Gastroesophageal sphincter (tissue), 4 donors: Measurements from ENCODE around the gene BSG. TPM values are rescaled to one million over a fixed set of nuclear protein-coding genes. Genes with fewer than 3 reads are reported as not detected.

Experiments
- ATAC-seq: fragments of 150-250 bp; one replicate; pipeline ENCODE4 v1.9.1; 2016; ENCODE audit warnings: mild to moderate bottlenecking, moderate library complexity
- H3K27ac ChIP-seq, 4 donors: fragments of 200-600 bp; sonication (generic) in 3 of 4; 1 replicate in 3 of 4; 2 replicates in 1 of 4; pipeline ENCODE4 v1.5.1; 2016 to 2019
- H3K27me3 ChIP-seq: fragments of 200-600 bp; sonication (generic); one replicate; pipeline ENCODE4 v1.5.1; 2019
- H3K36me3 ChIP-seq, 2 donors: fragments of 200-600 bp; sonication (generic); one replicate each; pipeline ENCODE4 v1.5.1; 2019; ENCODE audit warnings: control low read depth in 1 of 2
- H3K4me1 ChIP-seq, 3 donors: fragments of 200-600 bp; sonication (generic); 1 replicate in 2 of 3; 2 replicates in 1 of 3; pipeline ENCODE4 v1.5.1; 2016 to 2019; ENCODE audit warnings: control low read depth in 2 of 3
- H3K4me3 ChIP-seq, 2 donors: fragments of 200-600 bp; sonication (generic); one replicate each; pipeline ENCODE4 v1.5.1; 2019; ENCODE audit warnings: mild to moderate bottlenecking in 1 of 2, moderate library complexity in 1 of 2
- H3K9me3 ChIP-seq, 3 donors: fragments of 200-600 bp; sonication (generic); one replicate each; pipeline ENCODE4 v1.5.1; 2017 to 2019; ENCODE audit warnings: control low read depth in 2 of 3
- CTCF ChIP-seq, 4 experiments: fragments of 200-600 bp in 2 of 4; fragments of 450-650 bp in 2 of 4; sonication (generic) in 1 of 4; IDR thresholded peaks; one replicate each; pipeline ENCODE4 v1.5.1; 2017 to 2019; ENCODE audit warnings: antibody characterized with exemption in 4 of 4, mild to moderate bottlenecking in 2 of 4, moderate library complexity in 2 of 4
- EP300 ChIP-seq: sonication (generic); formaldehyde crosslinking; IDR thresholded peaks from one replicate; pipeline ENCODE4 v1.6.1; 2017; ENCODE audit warnings: antibody characterized with exemption, mild to moderate bottlenecking
- POLR2A ChIP-seq, 2 donors: fragments of 450-650 bp; IDR thresholded peaks; one replicate each; pipeline ENCODE4 v1.6.1; 2017; ENCODE audit warnings: antibody characterized with exemption in 2 of 2, mild to moderate bottlenecking in 2 of 2, moderate library complexity in 1 of 2
- POLR2AphosphoS5 ChIP-seq: sonication (generic); formaldehyde crosslinking; IDR thresholded peaks from one replicate; pipeline ENCODE4 v1.6.1; 2017; ENCODE audit warnings: antibody characterized with exemption
- WGBS, 2 donors: methylation state at CpG; one replicate each; pipeline ENCODE4 v1.1.5; 2018; ENCODE audit warnings: low coverage in 1 of 2; 5-methylcytosine and 5-hydroxymethylcytosine counted together
- total RNA-seq, 4 donors: library from RNA; depleted of rRNA; stranded (reverse); fragments of >200 nt; gene quantifications; one replicate each; pipeline ENCODE4 v1.1.0, GENCODE V29; 2016

Gene BSG
- total RNA-seq, 4 donors from 2014 or later: 347 to 450 (median 384) TPM

- no peak for ATAC-seq
- Histone ChIP-seq H3K9me3 (peaks cover 0 to 4% (median 0%) of the 10 kb centered on the region in 3 donors), H3K27ac (no peak overlapping the region), H3K4me3 (peak overlapping the region in 1 of 2 donors; percentile 19), H3K4me1 (peaks cover 0 to 38% (median 7%) of the 10 kb centered on the region in 3 donors), H3K27me3 (peaks cover 95% of the 10 kb centered on the region), H3K36me3 (no peaks in the 10 kb centered on the region)
- TF ChIP-seq POLR2AphosphoS5: no peak
- TF ChIP-seq POLR2A (IDR thresholded peaks at IDR 0.05): no peak
- TF ChIP-seq CTCF (IDR thresholded peaks at IDR 0.05): no peak
- no peak for TF ChIP-seq EP300
- 4% methylated on average over 4 of the region's 54 CpGs; no CpG with 5 or more reads in 1 of the 2 donors for WGBS, 2 donors
Measured at GRCh38 chr19:588741-589692, 16.6 kb downstream of the BSG start.

GRCh38 chr19:589693-590395, 17.4 kb downstream of the BSG start, which contains the start of gene HCN2:
HCN2 (plus strand) TSS chr19:589881; CDS start chr19:589946, 65 bp downstream.
- no CpG with 5 or more reads among the region's 132 CpGs for WGBS, 2 donors
- Histone ChIP-seq H3K9me3 (peaks cover 0 to 4% (median 0%) of the 10 kb centered on the region in 3 donors), H3K36me3 (no peaks in the 10 kb centered on the region), H3K27ac (no peak within 1 kb of the TSS), H3K4me1 (peaks cover 0 to 33% (median 7%) of the 10 kb centered on the region in 3 donors), H3K27me3 (peaks cover 95% of the 10 kb centered on the region), H3K4me3 (peak within 1 kb of the TSS in 1 of 2 donors; percentile 23)
- no peak for ATAC-seq
- TF ChIP-seq POLR2AphosphoS5: no peak
- TF ChIP-seq POLR2A (IDR thresholded peaks at IDR 0.05): no peak
- no peak for TF ChIP-seq EP300
- TF ChIP-seq CTCF (IDR thresholded peaks at IDR 0.05): no peak

- H3K27ac ChIP-seq: no peak overlapping the region
- H3K36me3 ChIP-seq: no peaks in the 10 kb centered on the region
- H3K4me3 ChIP-seq: peak overlapping the region in 1 of 2 donors; percentile 23
- no CpG with 5 or more reads among the region's 50 CpGs for WGBS, 2 donors
- no peak for ATAC-seq
- H3K4me1 ChIP-seq: peaks cover 0 to 33% (median 7%) of the 10 kb centered on the region in 3 donors
- peaks cover 95% of the 10 kb centered on the region for H3K27me3 ChIP-seq
- no peak for TF ChIP-seq CTCF (IDR thresholded peaks at IDR 0.05)
- TF ChIP-seq POLR2A (IDR thresholded peaks at IDR 0.05): no peak
- TF ChIP-seq POLR2AphosphoS5: no peak
- no peak for TF ChIP-seq EP300
- H3K9me3 ChIP-seq: peaks cover 0 to 4% (median 0%) of the 10 kb centered on the region in 3 donors
Measured at GRCh38 chr19:590396-590745, 18.0 kb downstream of the BSG start.

- H3K4me3 ChIP-seq: peak overlapping the region in 1 of 2 donors; percentile 23
Measured at GRCh38 chr19:590750-591098, 18.3 kb downstream of the BSG start.

More at GRCh38 chr19:590750-591098, 18.3 kb downstream of the BSG start:
- no peak for TF ChIP-seq EP300
- no peak for TF ChIP-seq CTCF (IDR thresholded peaks at IDR 0.05)
- no peak for TF ChIP-seq POLR2A (IDR thresholded peaks at IDR 0.05)
- no peak for TF ChIP-seq POLR2AphosphoS5
- no peak for ATAC-seq
- no CpG with 5 or more reads among the region's 41 CpGs for WGBS, 2 donors
- Histone ChIP-seq H3K27ac (no peak overlapping the region), H3K4me1 (peaks cover 0 to 33% (median 7%) of the 10 kb centered on the region in 3 donors), H3K36me3 (no peaks in the 10 kb centered on the region), H3K27me3 (peaks cover 95% of the 10 kb centered on the region), H3K9me3 (peaks cover 0 to 4% (median 0%) of the 10 kb centered on the region in 3 donors)
